ENCODE results near the gene SETD1A.

- TF ChIP-seq EZH2phosphoT487 (IDR thresholded peaks at IDR 0.05; ENCODE audit: insufficient read depth, low read depth) (no peak), EZH2 (IDR thresholded peaks at IDR 0.05; ENCODE audit: insufficient read depth, poor library complexity, severe bottlenecking) (no peak)
Observed at GRCh38 chr16:30912794-30913412, 44.7 kb upstream of the SETD1A start.
